ENCODE measurements around the gene GSTA2. TPM values are rescaled to one million over a fixed set of nuclear protein-coding genes. Genes with fewer than 3 reads are reported as not detected.
"Not testable (repeated sequence)": the region's sequence is repeated elsewhere in the genome, so short reads cannot be mapped to it uniquely, and the experiment has no call there.

Gene GSTA2
- total RNA-seq, 5 donors from 2014 or later (not counting 1 experiment from before 2014, with no cell fraction given) = not detected

DNA sequence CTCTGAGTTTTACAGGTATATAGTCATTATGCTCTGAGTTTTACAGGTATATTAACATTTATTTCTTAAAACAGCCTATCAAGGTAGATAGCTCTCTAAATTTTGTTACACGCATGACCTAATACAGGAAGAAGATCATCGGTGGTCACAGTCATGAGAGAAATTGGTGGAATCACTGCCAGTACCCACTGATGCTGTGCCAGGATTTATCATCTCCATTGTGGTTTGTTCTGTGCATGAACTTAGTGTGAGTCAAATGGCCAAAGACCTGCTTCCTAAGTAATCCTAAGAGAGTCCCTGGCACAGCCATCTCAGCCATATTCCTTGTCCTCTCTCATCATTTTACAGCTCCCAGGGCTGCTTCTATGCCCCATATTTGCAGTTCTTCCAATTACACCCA lies 10.1 kb downstream of the GSTA2 start:
- ATAC-seq (replicated peaks in 1 of 4); H3K27ac ChIP-seq (ENCODE audit: low read length); H3K9me3 Mint-ChIP-seq; H3K9me3 ChIP-seq; H3K27me3 ChIP-seq (replicated peaks in 1 of 2; ENCODE audit: control insufficient read depth in 2 of 2, extremely low read depth in 1 of 2, insufficient read depth in 2 of 2, low read length in 1 of 2); CTCF ChIA-PET; H3K27ac Mint-ChIP-seq; H3K36me3 ChIP-seq (ENCODE audit: control insufficient read depth in 2 of 2, extremely low read depth in 1 of 2, insufficient read depth in 1 of 2, low read length in 1 of 2); H3K4me3 ChIP-seq (ENCODE audit: control insufficient read depth in 1 of 2, extremely low read depth in 1 of 2, low read length in 1 of 2); H3K4me3 Mint-ChIP-seq; H3K36me3 Mint-ChIP-seq; DNase-seq; H3K4me1 Mint-ChIP-seq; POLR2A ChIA-PET; H3K4me1 ChIP-seq (ENCODE audit: control insufficient read depth in 1 of 2, extremely low read depth in 1 of 2, insufficient read depth in 2 of 2, low read length in 2 of 2): not testable (repeated sequence)
- WGBS (ENCODE audit: insufficient coverage) = no CpG with 5 or more reads among the region's 2 CpGs
- peaks cover 6 to 18% of the 10 kb centered on the region in 2 donors for H3K27me3 Mint-ChIP-seq

- H3K27ac ChIP-seq (ENCODE audit: low read length) = no peak overlapping the region
- Mint-ChIP-seq H3K9me3 (peaks cover 5 to 8% (median 6%) of the 10 kb centered on the region in 3 donors), H3K4me1 (no peaks in the 10 kb centered on the region), H3K27me3 (peaks cover 6 to 14% of the 10 kb centered on the region in 2 donors), H3K27ac (no peak overlapping the region), H3K36me3 (no peaks in the 10 kb centered on the region), H3K4me3 (no peak overlapping the region)
- no peaks in the 10 kb centered on the region for H3K36me3 ChIP-seq (ENCODE audit: control insufficient read depth in 2 of 2, extremely low read depth in 1 of 2, insufficient read depth in 1 of 2, low read length in 1 of 2)
- DNase-seq (no peak), ATAC-seq (replicated peaks in 1 of 4) (no peak)
- H3K4me1 ChIP-seq (ENCODE audit: control insufficient read depth in 1 of 2, extremely low read depth in 1 of 2, insufficient read depth in 2 of 2, low read length in 2 of 2) = no peaks in the 10 kb centered on the region
- H3K9me3 ChIP-seq = no peaks in the 10 kb centered on the region
- no peak overlapping the region for H3K4me3 ChIP-seq (ENCODE audit: control insufficient read depth in 1 of 2, extremely low read depth in 1 of 2, low read length in 1 of 2)
- POLR2A ChIA-PET = no interaction called here
- CTCF ChIA-PET = no interaction called here
- peaks cover 0 to 4% of the 10 kb centered on the region in 2 experiments for H3K27me3 ChIP-seq (replicated peaks in 1 of 2; ENCODE audit: control insufficient read depth in 2 of 2, extremely low read depth in 1 of 2, insufficient read depth in 2 of 2, low read length in 1 of 2)
Observed at GRCh38 chr6:52752310-52752709, 11.0 kb downstream of the GSTA2 start.

DNA sequence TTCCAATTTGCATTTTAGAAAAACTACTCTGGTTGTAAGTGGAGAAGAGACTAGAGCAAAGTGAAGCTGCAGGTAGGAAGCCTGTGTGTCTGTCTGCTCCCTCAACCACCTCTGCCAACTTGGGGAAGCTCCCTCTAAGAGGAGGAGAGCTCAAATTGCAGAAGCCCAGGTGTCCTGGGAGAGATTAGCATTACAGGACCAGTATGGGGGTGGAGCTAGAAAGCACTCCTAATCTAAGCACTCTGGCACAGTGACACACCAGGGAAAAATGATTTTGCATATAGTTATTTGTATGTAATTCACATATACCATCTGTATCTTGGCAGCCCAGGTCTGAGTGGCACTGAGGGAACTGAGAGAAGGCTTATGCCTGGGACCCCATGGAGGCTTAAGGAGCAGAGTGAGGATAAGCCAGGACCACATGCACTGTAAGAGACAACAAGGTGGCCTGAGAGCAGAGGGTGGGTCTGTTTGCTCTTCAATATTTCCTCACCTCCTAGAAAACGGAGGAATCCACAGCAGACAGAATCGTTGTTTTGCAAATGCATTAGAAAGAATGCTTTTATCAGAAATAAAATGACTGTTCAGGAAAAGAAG lies 13.6 kb downstream of the GSTA2 start:
- DNase-seq = no peak
- no peaks in the 10 kb centered on the region for H3K36me3 Mint-ChIP-seq
- WGBS (ENCODE audit: insufficient coverage) = no CpG with 5 or more reads among the region's 2 CpGs
- peaks cover 0 to 4% of the 10 kb centered on the region in 2 experiments for H3K27me3 ChIP-seq (replicated peaks in 1 of 2; ENCODE audit: control insufficient read depth in 2 of 2, extremely low read depth in 1 of 2, insufficient read depth in 2 of 2, low read length in 1 of 2)
- H3K27ac ChIP-seq (ENCODE audit: low read length) = no peak overlapping the region
- H3K4me3 Mint-ChIP-seq = no peak overlapping the region
- no peaks in the 10 kb centered on the region for H3K4me1 ChIP-seq (ENCODE audit: control insufficient read depth in 1 of 2, extremely low read depth in 1 of 2, insufficient read depth in 2 of 2, low read length in 2 of 2)
- ChIA-PET CTCF (no interaction called here), POLR2A (no interaction called here)
- peaks cover 6 to 16% of the 10 kb centered on the region in 2 donors for H3K27me3 Mint-ChIP-seq
- no peaks in the 10 kb centered on the region for H3K4me1 Mint-ChIP-seq
- peaks cover 5 to 8% (median 6%) of the 10 kb centered on the region in 3 donors for H3K9me3 Mint-ChIP-seq
- H3K9me3 ChIP-seq = no peaks in the 10 kb centered on the region
- no peaks in the 10 kb centered on the region for H3K36me3 ChIP-seq (ENCODE audit: control insufficient read depth in 2 of 2, extremely low read depth in 1 of 2, insufficient read depth in 1 of 2, low read length in 1 of 2)
- no peak overlapping the region for H3K27ac Mint-ChIP-seq
- ATAC-seq (replicated peaks in 1 of 4) = no peak
- no peak overlapping the region for H3K4me3 ChIP-seq (ENCODE audit: control insufficient read depth in 1 of 2, extremely low read depth in 1 of 2, low read length in 1 of 2)

GRCh38 chr6:52747301-52747700 lies 16.0 kb downstream of the GSTA2 start:
- H3K4me1 ChIP-seq (ENCODE audit: control insufficient read depth in 1 of 2, extremely low read depth in 1 of 2, insufficient read depth in 2 of 2, low read length in 2 of 2); H3K4me3 ChIP-seq (ENCODE audit: control insufficient read depth in 1 of 2, extremely low read depth in 1 of 2, low read length in 1 of 2); H3K9me3 ChIP-seq; H3K27ac Mint-ChIP-seq; H3K27ac ChIP-seq (ENCODE audit: low read length); H3K4me1 Mint-ChIP-seq; H3K36me3 ChIP-seq (ENCODE audit: control insufficient read depth in 2 of 2, extremely low read depth in 1 of 2, insufficient read depth in 1 of 2, low read length in 1 of 2); DNase-seq; CTCF ChIA-PET; POLR2A ChIA-PET; H3K9me3 Mint-ChIP-seq; H3K36me3 Mint-ChIP-seq; ATAC-seq (replicated peaks in 1 of 4); H3K4me3 Mint-ChIP-seq; H3K27me3 ChIP-seq (replicated peaks in 1 of 2; ENCODE audit: control insufficient read depth in 2 of 2, extremely low read depth in 1 of 2, insufficient read depth in 2 of 2, low read length in 1 of 2): not testable (repeated sequence)
- H3K27me3 Mint-ChIP-seq = peaks cover 19 to 30% of the 10 kb centered on the region in 2 donors
- WGBS (ENCODE audit: insufficient coverage) = 43% methylated on average over 1 of the region's 3 CpGs

- WGBS (ENCODE audit: insufficient coverage) = 60% methylated on average over 1 of the region's 4 CpGs
- no peak for DNase-seq
- no peaks in the 10 kb centered on the region for H3K4me1 ChIP-seq (ENCODE audit: control insufficient read depth in 1 of 2, extremely low read depth in 1 of 2, insufficient read depth in 2 of 2, low read length in 2 of 2)
- peaks cover 20 to 27% of the 10 kb centered on the region in 2 donors for H3K27me3 Mint-ChIP-seq
- CTCF ChIA-PET = no interaction called here
- no peaks in the 10 kb centered on the region for H3K9me3 ChIP-seq
- H3K27ac ChIP-seq (ENCODE audit: low read length) = no peak overlapping the region
- ATAC-seq (replicated peaks in 1 of 4) = no peak
- H3K27ac Mint-ChIP-seq = no peak overlapping the region
- H3K4me3 Mint-ChIP-seq = no peak overlapping the region
- H3K9me3 Mint-ChIP-seq = peaks cover 5 to 8% (median 5%) of the 10 kb centered on the region in 3 donors
- POLR2A ChIA-PET = no interaction called here
- H3K4me1 Mint-ChIP-seq = no peaks in the 10 kb centered on the region
- no peaks in the 10 kb centered on the region for H3K36me3 Mint-ChIP-seq
- no peak overlapping the region for H3K4me3 ChIP-seq (ENCODE audit: control insufficient read depth in 1 of 2, extremely low read depth in 1 of 2, low read length in 1 of 2)
- no peaks in the 10 kb centered on the region for H3K36me3 ChIP-seq (ENCODE audit: control insufficient read depth in 2 of 2, extremely low read depth in 1 of 2, insufficient read depth in 1 of 2, low read length in 1 of 2)
- H3K27me3 ChIP-seq (replicated peaks in 1 of 2; ENCODE audit: control insufficient read depth in 2 of 2, extremely low read depth in 1 of 2, insufficient read depth in 2 of 2, low read length in 1 of 2) = no peaks in the 10 kb centered on the region
Observed at GRCh38 chr6:52746213-52746612, 17.1 kb downstream of the GSTA2 start.

DNA sequence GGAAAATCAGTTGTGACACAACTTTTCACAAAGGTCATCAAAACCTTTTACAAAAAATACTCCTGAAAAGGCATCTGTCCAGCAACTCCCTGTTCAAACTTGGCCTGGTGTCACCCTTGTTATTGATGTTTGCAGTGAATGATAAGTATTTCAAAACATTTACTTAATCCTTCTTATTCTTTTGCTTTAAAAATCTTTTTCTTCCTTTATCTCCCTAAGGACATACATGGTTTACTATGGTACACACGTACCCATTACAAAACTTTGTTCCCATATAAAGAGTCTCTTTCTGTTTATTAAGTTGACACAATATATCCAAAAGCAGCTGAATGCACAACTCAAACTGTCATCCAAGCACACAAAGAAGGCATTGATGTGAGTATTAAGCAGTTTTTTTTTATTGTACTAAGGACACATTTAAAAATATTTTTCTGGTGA lies 17.5 kb downstream of the GSTA2 start:
- no peak for DNase-seq
- H3K9me3 Mint-ChIP-seq = peaks cover 1 to 6% (median 2%) of the 10 kb centered on the region in 3 donors
- H3K27me3 Mint-ChIP-seq = peaks cover 17 to 24% of the 10 kb centered on the region in 2 donors
- Histone ChIP-seq H3K36me3 (ENCODE audit: control insufficient read depth in 2 of 2, extremely low read depth in 1 of 2, insufficient read depth in 1 of 2, low read length in 1 of 2) (no peaks in the 10 kb centered on the region), H3K4me3 (ENCODE audit: control insufficient read depth in 1 of 2, extremely low read depth in 1 of 2, low read length in 1 of 2) (no peak overlapping the region), H3K27me3 (replicated peaks in 1 of 2; ENCODE audit: control insufficient read depth in 2 of 2, extremely low read depth in 1 of 2, insufficient read depth in 2 of 2, low read length in 1 of 2) (no peaks in the 10 kb centered on the region), H3K9me3 (no peaks in the 10 kb centered on the region), H3K4me1 (ENCODE audit: control insufficient read depth in 1 of 2, extremely low read depth in 1 of 2, insufficient read depth in 2 of 2, low read length in 2 of 2) (no peaks in the 10 kb centered on the region), H3K27ac (ENCODE audit: low read length) (no peak overlapping the region)
- POLR2A ChIA-PET = no interaction called here
- H3K36me3 Mint-ChIP-seq = no peaks in the 10 kb centered on the region
- WGBS (ENCODE audit: insufficient coverage) = no CpG with 5 or more reads among the region's 1 CpG
- no peaks in the 10 kb centered on the region for H3K4me1 Mint-ChIP-seq
- H3K4me3 Mint-ChIP-seq = no peak overlapping the region
- CTCF ChIA-PET = no interaction called here
- no peak for ATAC-seq (replicated peaks in 1 of 4)
- H3K27ac Mint-ChIP-seq = no peak overlapping the region

DNA sequence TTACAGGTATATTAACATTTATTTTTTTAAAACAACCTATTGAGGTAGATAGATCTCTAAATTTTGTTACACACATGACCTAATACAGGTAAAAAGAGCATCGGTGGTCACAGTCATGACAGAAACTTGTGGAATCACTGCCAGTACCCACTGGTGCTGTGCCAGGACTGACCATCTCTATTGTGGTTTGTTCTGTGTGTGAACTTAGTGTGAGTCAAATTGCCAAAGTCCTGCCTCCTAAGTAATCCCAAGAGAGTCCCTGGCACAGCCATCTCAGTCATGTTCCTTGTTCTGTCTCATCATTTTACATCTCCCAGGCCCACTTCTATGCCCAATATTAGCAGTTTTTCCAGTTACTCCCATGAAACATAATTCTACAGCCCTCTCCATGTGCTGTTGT lies 21.4 kb downstream of the GSTA2 start:
- no peak overlapping the region for H3K4me3 ChIP-seq (ENCODE audit: control insufficient read depth in 1 of 2, extremely low read depth in 1 of 2, low read length in 1 of 2)
- DNase-seq (no peak), ATAC-seq (replicated peaks in 1 of 4) (no peak)
- no peak overlapping the region for H3K27ac ChIP-seq (ENCODE audit: low read length)
- POLR2A ChIA-PET = no interaction called here
- peaks cover 3 to 7% (median 4%) of the 10 kb centered on the region in 3 donors for H3K9me3 Mint-ChIP-seq
- no peaks in the 10 kb centered on the region for H3K4me1 Mint-ChIP-seq
- no peaks in the 10 kb centered on the region for H3K4me1 ChIP-seq (ENCODE audit: control insufficient read depth in 1 of 2, extremely low read depth in 1 of 2, insufficient read depth in 2 of 2, low read length in 2 of 2)
- no peaks in the 10 kb centered on the region for H3K9me3 ChIP-seq
- H3K27ac Mint-ChIP-seq = no peak overlapping the region
- CTCF ChIA-PET = no interaction called here
- no peak overlapping the region for H3K4me3 Mint-ChIP-seq
- H3K36me3 Mint-ChIP-seq = no peaks in the 10 kb centered on the region
- WGBS (ENCODE audit: insufficient coverage) = no CpG with 5 or more reads among the region's 1 CpG
- peaks cover 17 to 26% of the 10 kb centered on the region in 2 donors for H3K27me3 Mint-ChIP-seq
- no peaks in the 10 kb centered on the region for H3K36me3 ChIP-seq (ENCODE audit: control insufficient read depth in 2 of 2, extremely low read depth in 1 of 2, insufficient read depth in 1 of 2, low read length in 1 of 2)
- no peaks in the 10 kb centered on the region for H3K27me3 ChIP-seq (replicated peaks in 1 of 2; ENCODE audit: control insufficient read depth in 2 of 2, extremely low read depth in 1 of 2, insufficient read depth in 2 of 2, low read length in 1 of 2)
